PC-9 (cell line): ENCODE results near the gene TNFRSF1A. TPM values are rescaled to one million over a fixed set of nuclear protein-coding genes. Genes with fewer than 3 reads are reported as not detected.
A peak's percentile ranks its signal among the peaks of the same experiment; 100 is the strongest.

Source experiments
- BruUV-seq: library from RNA; stranded (reverse); fragments of 400-500 nt; replicated peaks from 2 replicates; lab custom pipeline; 2021; lab: Mats Ljungman, UMichigan
- CTCF ChIA-PET: fragments of 300-600 bp; sonication (Branson Sonifier 250); formaldehyde crosslinking; loops from one replicate; lab custom pipeline; 2022; ENCODE audit warnings: antibody characterized with exemption; lab: Charles Lee
- POLR2A ChIA-PET: fragments of 300-600 bp; sonication (Branson Sonifier 250); formaldehyde crosslinking; loops from one replicate; lab custom pipeline; 2022; ENCODE audit warnings: antibody characterized with exemption; ENCODE audit not compliant: unreplicated experiment; lab: Charles Lee
- DNase-seq, 2 experiments: peaks; one replicate each; pipeline versions ENCODE4 v3.0.0 to v3.0.0-alpha.2; 2015 to 2022; ENCODE audit warnings: mixed read lengths in 1 of 2
- H2AFZ ChIP-seq: fragments of 200-600 bp; sonication (generic); 2 replicates; pipeline ENCODE4 v1.8.1; 2017; ENCODE audit warnings: antibody characterized with exemption
- H3F3A ChIP-seq: fragments of 200-600 bp; sonication (generic); 2 replicates; pipeline ENCODE4 v1.8.1; 2017; ENCODE audit warnings: antibody characterized with exemption, mild to moderate bottlenecking, low read depth; ENCODE audit not compliant: insufficient read depth
- H3K27ac ChIP-seq: fragments of 200-600 bp; sonication (generic); 2 replicates; pipeline ENCODE4 v1.6.1; 2016; ENCODE audit warnings: mixed run types
- H3K27me3 ChIP-seq: fragments of 200-600 bp; sonication (generic); 2 replicates; pipeline ENCODE4 v1.6.1; 2016; ENCODE audit warnings: low read depth, mixed run types; ENCODE audit not compliant: insufficient read depth
- H3K36me3 ChIP-seq: fragments of 200-600 bp; sonication (generic); 2 replicates; pipeline ENCODE4 v1.6.1; 2016; ENCODE audit warnings: low read depth, mixed run types
- H3K4me1 ChIP-seq: fragments of 200-600 bp; sonication (generic); replicated peaks from 2 replicates; pipeline ENCODE4 v1.6.1; 2016; ENCODE audit warnings: mixed run types; ENCODE audit not compliant: insufficient read depth
- H3K4me2 ChIP-seq: fragments of 200-600 bp; sonication (generic); 2 replicates; pipeline ENCODE4 v1.6.1; 2017; ENCODE audit warnings: mixed run types
- H3K4me3 ChIP-seq: fragments of 200-600 bp; sonication (generic); 2 replicates; pipeline ENCODE4 v1.6.1; 2016; ENCODE audit warnings: mixed run types
- H3K79me2 ChIP-seq: fragments of 200-600 bp; sonication (generic); 2 replicates; pipeline ENCODE4 v1.6.1; 2017; ENCODE audit warnings: low read depth, mixed run types
- H3K9me2 ChIP-seq: fragments of 200-600 bp; sonication (generic); 2 replicates; pipeline ENCODE4 v1.8.1; 2017; ENCODE audit warnings: mild to moderate bottlenecking; ENCODE audit not compliant: insufficient read depth
- H3K9me3 ChIP-seq: fragments of 200-600 bp; sonication (generic); 2 replicates; pipeline ENCODE4 v1.8.1; 2016; ENCODE audit warnings: low read depth; ENCODE audit not compliant: insufficient read depth
- H4K20me1 ChIP-seq: fragments of 200-600 bp; sonication (generic); 2 replicates; pipeline ENCODE4 v1.8.1; 2017; ENCODE audit not compliant: insufficient read depth
- CTCF ChIP-seq: fragments of 200-600 bp; sonication (generic); conservative IDR thresholded peaks from 2 replicates; pipeline ENCODE4 v1.6.1; 2017; ENCODE audit warnings: mixed run types, antibody characterized with exemption, mild to moderate bottlenecking, moderate library complexity
- EZH2 ChIP-seq: fragments of 200-600 bp; sonication (generic); IDR thresholded peaks from 2 replicates; pipeline ENCODE4 v1.8.0; 2017; ENCODE audit warnings: antibody characterized with exemption, low read depth
- intact Hi-C: fragments of 100-400 bp; cut with micrococcal nuclease; formaldehyde crosslinking; loops from one replicate; pipeline ENCODE4 v1.10.0; 2022; ENCODE audit not compliant: unreplicated experiment
- total RNA-seq: library from RNA; stranded (reverse); gene quantifications from 2 replicates; pipeline ENCODE4 v1.2.3, GENCODE V29; 2021

The TNFRSF1A gene
- total RNA-seq, 1 experiment from 2014 or later: 165 TPM

GRCh38 chr12:6367969-6368892 lies 26.4 kb upstream of the TNFRSF1A start:
- no peak for DNase-seq
- H3K9me3 ChIP-seq: no peaks in the 10 kb centered on the region
- no peak overlapping the region for H2AFZ ChIP-seq
- intact Hi-C loops: no loop called here
- peaks cover 18% of the 10 kb centered on the region; the same call in 1 of the 2 replicates for H3K36me3 ChIP-seq
- no peaks in the 10 kb centered on the region for H4K20me1 ChIP-seq
- peaks cover 90% of the 10 kb centered on the region for H3K79me2 ChIP-seq
- H3K4me2 ChIP-seq: peak overlapping the region; percentile 80
- H3K27ac ChIP-seq: peak overlapping the region; percentile 21; the same call in 1 of the 2 replicates
- ChIA-PET POLR2A (interaction anchor here (0.5 to 0.7 kb wide), 4 partner anchors 43 to 468 kb away, joined by 3 to 8 read pairs (median 5); partner anchors contain the start of gene PLEKHG6), CTCF (no interaction called here)
- BruUV-seq: no TSS peak
- H3K4me3 ChIP-seq: no peak overlapping the region
- peaks cover 79% of the 10 kb centered on the region for H3K4me1 ChIP-seq
- peaks cover 74% of the 10 kb centered on the region for H3F3A ChIP-seq
- H3K27me3 ChIP-seq: no peaks in the 10 kb centered on the region
- no peaks in the 10 kb centered on the region for H3K9me2 ChIP-seq
- no peak for TF ChIP-seq EZH2
- TF ChIP-seq CTCF: no peak

GRCh38 chr12:6367065-6367968 lies 25.4 kb upstream of the TNFRSF1A start:
- H3K9me3 ChIP-seq: no peaks in the 10 kb centered on the region
- H3K79me2 ChIP-seq: peaks cover 92% of the 10 kb centered on the region
- peak overlapping the region; percentile 8; the same call in 1 of the 2 replicates for H3K27ac ChIP-seq
- H3K4me2 ChIP-seq: no peak overlapping the region
- ChIA-PET POLR2A (interaction anchor here (0.7 kb wide), 1 partner anchor 469 kb away, joined by 8 read pairs; no protein-coding TSS in a partner anchor), CTCF (interaction anchor here (0.6 kb wide), 1 partner anchor 379 kb away, joined by 3 read pairs; no protein-coding TSS in a partner anchor)
- H4K20me1 ChIP-seq: no peaks in the 10 kb centered on the region; the same call in 1 of the 2 replicates
- no peak for TF ChIP-seq EZH2
- no peak for TF ChIP-seq CTCF
- H3K27me3 ChIP-seq: no peaks in the 10 kb centered on the region
- peaks cover 22% of the 10 kb centered on the region; the same call in 1 of the 2 replicates for H3K36me3 ChIP-seq
- H3K9me2 ChIP-seq: no peaks in the 10 kb centered on the region
- H2AFZ ChIP-seq: no peak overlapping the region
- H3K4me3 ChIP-seq: no peak overlapping the region
- peaks cover 88% of the 10 kb centered on the region for H3K4me1 ChIP-seq
- peaks cover 68% of the 10 kb centered on the region for H3F3A ChIP-seq
- BruUV-seq: no TSS peak
- intact Hi-C loops: no loop called here
- DNase-seq: no peak

GRCh38 chr12:6364044-6364374 lies 22.1 kb upstream of the TNFRSF1A start:
- Histone ChIP-seq H3K9me2 (no peaks in the 10 kb centered on the region), H3K27me3 (no peaks in the 10 kb centered on the region), H4K20me1 (no peaks in the 10 kb centered on the region; the same call in 1 of the 2 replicates), H3K79me2 (peaks cover 78% of the 10 kb centered on the region), H3K4me2 (peak overlapping the region; percentile 93), H3K36me3 (peaks cover 26% of the 10 kb centered on the region; the same call in 1 of the 2 replicates), H2AFZ (peak overlapping the region; percentile 81), H3K27ac (peak overlapping the region; percentile 86), H3K4me3 (peak overlapping the region; percentile 64), H3K4me1 (peaks cover 72% of the 10 kb centered on the region), H3F3A (peaks cover 68% of the 10 kb centered on the region), H3K9me3 (no peaks in the 10 kb centered on the region)
- no peak for TF ChIP-seq CTCF
- TF ChIP-seq EZH2: no peak
- intact Hi-C loops: no loop called here
- no TSS peak for BruUV-seq
- ChIA-PET POLR2A (interaction anchor here (0.6 to 1.6 kb wide), 4 partner anchors 12 to 583 kb away, joined by 3 to 22 read pairs (median 6); no protein-coding TSS in a partner anchor), CTCF (interaction anchor here (0.7 to 1.2 kb wide), 4 partner anchors 19 to 102 kb away, joined by 3 to 5 read pairs (median 4); no protein-coding TSS in a partner anchor)
- peak; percentile 70 to 82 for DNase-seq
